Measurements from ENCODE around the gene CELSR1.
"Not testable (repeated sequence)": the region's sequence is repeated elsewhere in the genome, so short reads cannot be mapped to it uniquely, and the experiment has no call there.

Gene CELSR1

GRCh38 chr22:46397951-46398350 lies 139.5 kb downstream of the CELSR1 start:
- DNase-seq (ENCODE audit: extremely low spot score) = no peak
- no peak for TF ChIP-seq CTCF (IDR thresholded peaks at IDR 0.05; ENCODE audit: control extremely low read depth, extremely low read depth, low read depth, missing control alignments)
- ChIA-PET CTCF (interaction anchor here (2.6 kb wide), 1 partner anchor 30 kb away, joined by 8 read pairs; no protein-coding TSS in a partner anchor), POLR2A (no interaction called here)

DNA sequence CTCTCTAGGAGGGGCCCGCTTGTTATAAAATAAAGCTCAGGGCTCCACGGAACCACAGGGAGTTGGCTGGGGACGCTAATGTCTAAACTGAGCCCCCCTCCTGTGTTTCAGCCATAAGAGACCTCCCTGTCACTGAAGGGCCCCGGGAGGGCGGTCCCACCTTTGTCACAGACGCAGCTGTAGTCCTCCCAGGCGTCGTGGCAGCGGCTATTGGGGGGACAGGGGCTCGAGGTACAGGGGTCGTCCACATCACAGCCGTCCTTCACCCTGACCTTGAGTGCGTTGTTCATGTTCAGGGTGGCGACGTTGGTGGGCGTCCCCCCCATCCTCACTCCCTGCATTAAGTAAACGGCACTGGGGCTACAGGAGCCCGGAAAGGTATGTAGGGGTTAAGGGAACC lies 139.9 kb downstream of the CELSR1 start:
- ChIA-PET CTCF (interaction anchor here (2.6 kb wide), 1 partner anchor 30 kb away, joined by 8 read pairs; no protein-coding TSS in a partner anchor), POLR2A (no interaction called here)
- DNase-seq (ENCODE audit: extremely low spot score) = no peak
- TF ChIP-seq CTCF (IDR thresholded peaks at IDR 0.05; ENCODE audit: control extremely low read depth, extremely low read depth, low read depth, missing control alignments) = no peak

GRCh38 chr22:46397049-46397448 lies 140.4 kb downstream of the CELSR1 start:
- CTCF ChIA-PET; POLR2A ChIA-PET; DNase-seq (ENCODE audit: extremely low spot score): not testable (repeated sequence)

- CTCF ChIA-PET = interaction anchor here (1.5 kb wide), 1 partner anchor 28 kb away, joined by 4 read pairs; no protein-coding TSS in a partner anchor
- DNase-seq (ENCODE audit: extremely low spot score) = no peak
- TF ChIP-seq CTCF (IDR thresholded peaks at IDR 0.05; ENCODE audit: control extremely low read depth, extremely low read depth, low read depth, missing control alignments) = no peak
- POLR2A ChIA-PET = no interaction called here
Measured at GRCh38 chr22:46395145-46395544, 142.3 kb downstream of the CELSR1 start.

GRCh38 chr22:46394622-46395021 lies 142.8 kb downstream of the CELSR1 start:
- CTCF ChIA-PET = interaction anchor here (1.5 kb wide), 1 partner anchor 27 kb away, joined by 4 read pairs; no protein-coding TSS in a partner anchor
- DNase-seq (ENCODE audit: extremely low spot score) = no peak

DNA sequence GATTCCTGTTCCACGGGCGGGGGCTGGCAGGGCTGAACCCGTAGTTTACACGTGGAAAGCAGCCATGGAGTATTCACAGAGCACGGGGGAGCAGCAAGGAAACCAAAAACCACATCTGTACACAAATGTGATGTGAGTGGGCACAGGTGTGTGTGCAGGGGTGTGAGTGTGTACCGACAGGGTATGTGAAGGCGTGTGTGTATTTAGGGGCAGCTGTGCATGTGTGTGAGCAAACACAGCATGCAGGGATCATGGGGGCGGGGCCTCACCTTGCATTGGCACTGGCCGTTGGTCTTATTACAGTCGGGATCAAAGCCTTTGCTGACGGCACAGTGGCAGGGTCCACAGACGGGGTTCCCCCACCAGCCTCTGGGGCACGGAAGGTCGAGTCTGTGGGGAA lies 143.5 kb downstream of the CELSR1 start:
- CTCF ChIA-PET = no interaction called here
- DNase-seq (ENCODE audit: extremely low spot score) = no peak
- no peak for TF ChIP-seq CTCF (IDR thresholded peaks at IDR 0.05; ENCODE audit: control extremely low read depth, extremely low read depth, low read depth, missing control alignments)
- POLR2A ChIA-PET = no interaction called here

More at GRCh38 chr22:46394622-46395021, 142.8 kb downstream of the CELSR1 start:
- TF ChIP-seq CTCF (IDR thresholded peaks at IDR 0.05; ENCODE audit: control extremely low read depth, extremely low read depth, low read depth, missing control alignments) = no peak
- POLR2A ChIA-PET = no interaction called here

- ChIA-PET CTCF (interaction anchor here (1.1 to 1.4 kb wide), 2 partner anchors 25 to 150 kb away, joined by 3 to 6 read pairs; no protein-coding TSS in a partner anchor), POLR2A (interaction anchor here (0.7 kb wide), 1 partner anchor 16 kb away, joined by 3 read pairs; no protein-coding TSS in a partner anchor)
- no peak for TF ChIP-seq CTCF (IDR thresholded peaks at IDR 0.05; ENCODE audit: control extremely low read depth, extremely low read depth, low read depth, missing control alignments)
- DNase-seq (ENCODE audit: extremely low spot score) = no peak
Measured at GRCh38 chr22:46392137-46392844, 145.1 kb downstream of the CELSR1 start.

Measured in GM10248 (cell line).